Endothelial cell of umbilical vein (primary cell): ENCODE measurements around the gene MS4A15. TPM values are rescaled to one million over a fixed set of nuclear protein-coding genes. Genes with fewer than 3 reads are reported as not detected.

Experiments used
- BruUV-seq: library from RNA; stranded (reverse); fragments of 400-500 nt; replicated peaks from 2 replicates; lab custom pipeline; 2021; lab: Mats Ljungman, UMichigan
- CTCF ChIA-PET: fragments of 300-600, 350-600 bp; sonication (Branson Sonifier 250); formaldehyde crosslinking; loops from one replicate; lab custom pipeline; 2021; ENCODE audit warnings: antibody characterized with exemption, inconsistent platforms; lab: Charles Lee
- POLR2A ChIA-PET: fragments of 300-600, 350-600 bp; sonication (Branson Sonifier 250); formaldehyde crosslinking; loops from one replicate; lab custom pipeline; 2021; ENCODE audit warnings: antibody characterized with exemption, inconsistent platforms; lab: Charles Lee
- DNase-seq: peaks from one replicate; pipeline ENCODE4 v3.0.0-alpha.2; 2011; ENCODE audit warnings: low read depth, low spot score
- FAIRE-seq: peaks from 2 replicates; lab custom pipeline; 2011; peaks lifted over from hg19 to GRCh38; lab: Jason Lieb, UNC
- H2AFZ ChIP-seq: 2 replicates; pipeline ENCODE4 v1.6.0; 2012; ENCODE audit warnings: low read depth, low read length, control low read depth, inconsistent platforms
- H3K27ac ChIP-seq: 2 replicates; pipeline ENCODE4 v1.5.1; 2011; ENCODE audit warnings: low read depth, mild to moderate bottlenecking, control low read depth, low read length, moderate library complexity; ENCODE audit not compliant: insufficient read depth
- H3K27me3 ChIP-seq, 2 experiments: 2 replicates each; pipeline versions ENCODE4 v1.6.0 to v1.6.1; 2011; ENCODE audit warnings: low read length in 2 of 2, mixed read lengths in 1 of 2; ENCODE audit not compliant: control insufficient read depth in 2 of 2, insufficient read depth in 2 of 2
- H3K36me3 ChIP-seq, 2 experiments: 2 replicates in 1 of 2; 3 replicates in 1 of 2; pipeline ENCODE4 v1.5.1; 2011; ENCODE audit warnings: low read length in 2 of 2, mild to moderate bottlenecking in 1 of 2, moderate library complexity in 1 of 2; ENCODE audit not compliant: control insufficient read depth in 2 of 2, insufficient read depth in 2 of 2; ENCODE audit errors: extremely low read depth in 1 of 2
- H3K4me1 ChIP-seq: 3 replicates; pipeline ENCODE4 v1.5.1; 2011; ENCODE audit warnings: mild to moderate bottlenecking, low read length; ENCODE audit not compliant: control insufficient read depth, insufficient read depth; ENCODE audit errors: extremely low read depth
- H3K4me2 ChIP-seq: 2 replicates; pipeline ENCODE4 v1.6.1; 2011; ENCODE audit warnings: low read length, control low read depth, mixed read lengths; ENCODE audit not compliant: insufficient read depth
- H3K4me3 ChIP-seq, 3 experiments: fragments of 200-600 bp in 1 of 3; sonication (generic), shearing (Covaris generic) in 1 of 3; replicated peaks in 1 of 3; 2 replicates each; pipeline ENCODE4 v1.5.1; 2011 to 2016; ENCODE audit warnings: control low read depth in 3 of 3, low read length in 3 of 3, mild to moderate bottlenecking in 2 of 3, inconsistent platforms in 1 of 3, low read depth in 1 of 3, moderate library complexity in 1 of 3; ENCODE audit not compliant: insufficient read depth in 1 of 3
- H3K79me2 ChIP-seq: 2 replicates; pipeline ENCODE4 v1.6.0; 2012; ENCODE audit warnings: low read length, inconsistent platforms; ENCODE audit not compliant: control insufficient read depth, insufficient read depth
- H3K9ac ChIP-seq: replicated peaks from 2 replicates; pipeline ENCODE3; 2011; ENCODE audit warnings: low read length, control low read depth; ENCODE audit not compliant: insufficient read depth; ENCODE audit errors: extremely low read depth
- H3K9me1 ChIP-seq: replicated peaks from 3 replicates; pipeline ENCODE4 v1.6.0; 2011; ENCODE audit warnings: mild to moderate bottlenecking, low read length; ENCODE audit not compliant: control insufficient read depth, insufficient read depth; ENCODE audit errors: extremely low read depth
- H3K9me3 ChIP-seq: replicated peaks from 2 replicates; pipeline ENCODE4 v1.5.1; 2012; ENCODE audit warnings: low read length, inconsistent platforms; ENCODE audit not compliant: control insufficient read depth, insufficient read depth
- H4K20me1 ChIP-seq: replicated peaks from 2 replicates; pipeline ENCODE3; 2011; ENCODE audit warnings: mild to moderate bottlenecking, low read length; ENCODE audit not compliant: control insufficient read depth, insufficient read depth; ENCODE audit errors: extremely low read depth
- EZH2 ChIP-seq: IDR thresholded peaks from 2 replicates; pipeline ENCODE4 v1.6.1; 2012; ENCODE audit warnings: borderline replicate concordance, low read depth, mild to moderate bottlenecking, moderate library complexity, low read length, inconsistent platforms; ENCODE audit not compliant: severe bottlenecking
- FOS ChIP-seq: IDR thresholded peaks from 2 replicates; pipeline ENCODE4 v1.6.1; 2011; ENCODE audit warnings: mild to moderate bottlenecking, low read length, moderate library complexity, borderline replicate concordance; ENCODE audit not compliant: insufficient read depth
- GATA2 ChIP-seq: IDR thresholded peaks from 2 replicates; pipeline ENCODE4 v1.7.0; 2011; ENCODE audit warnings: low read depth, mild to moderate bottlenecking, moderate library complexity, mixed read lengths, low read length; ENCODE audit not compliant: insufficient read length, insufficient read depth
- JUN ChIP-seq: IDR thresholded peaks from 2 replicates; pipeline ENCODE4 v1.6.1; 2011; ENCODE audit warnings: borderline replicate concordance, low read depth; ENCODE audit not compliant: insufficient read length, insufficient read depth
- MYC ChIP-seq: IDR thresholded peaks from one replicate; pipeline ENCODE4 v1.6.1; 2011; ENCODE audit warnings: mild to moderate bottlenecking, low read depth, low read length
- POLR2A ChIP-seq: IDR thresholded peaks from 2 replicates; pipeline ENCODE4 v1.6.1; 2012; ENCODE audit warnings: low read depth, mild to moderate bottlenecking, control low read depth, low read length
- POLR2AphosphoS5 ChIP-seq: IDR thresholded peaks from 2 replicates; pipeline ENCODE4 v1.6.1; 2012; ENCODE audit warnings: low read depth, mild to moderate bottlenecking, control low read depth, low read length, moderate library complexity; ENCODE audit not compliant: insufficient read depth
- dilution Hi-C: fragments of 300-500 bp; cut with MboI; formaldehyde crosslinking; loops from one replicate; pipeline ENCODE4 v1.15.0; 2019; ENCODE audit warnings: low sequenced_read_pairs; ENCODE audit not compliant: extremely low pct_ligation_motif_present
- intact Hi-C: fragments of 100-400 bp; cut with micrococcal nuclease; formaldehyde crosslinking; loops from one replicate; pipeline ENCODE4 v1.10.0; 2022
- polyA plus RNA-seq, 4 experiments: library from polyadenylated mRNA; depleted of rRNA in 3 of 4; stranded (reverse) in 3 of 4; unstranded in 1 of 4; fragments of >200 nt; gene quantifications; 2 replicates each; pipeline versions ENCODE4 v1.2.1 to v1.2.3, GENCODE V29; 2011 to 2012; ENCODE audit warnings: missing spikeins in 1 of 4
- total RNA-seq: library from RNA; stranded (reverse); gene quantifications from 2 replicates; pipeline ENCODE4 v1.2.3, GENCODE V29; 2021
- TF ChIP-seq, protein P1 (sequence below): IDR thresholded peaks from 2 replicates; pipeline ENCODE4 v1.6.1; 2011; ENCODE audit not compliant: insufficient read depth, insufficient read length
- TF ChIP-seq, protein P2 (sequence below), 2 donors: IDR thresholded peaks; 1 replicate in 1 of 2; 2 replicates in 1 of 2; pipeline ENCODE4 v1.5.1; 2011; ENCODE audit warnings: low read length in 2 of 2, mild to moderate bottlenecking in 2 of 2, moderate library complexity in 2 of 2, control low read depth in 1 of 2, inconsistent platforms in 1 of 2, low read depth in 1 of 2; ENCODE audit not compliant: insufficient read depth in 1 of 2; ENCODE audit errors: extremely low read depth in 1 of 2

MS4A15 gene
- total and polyA plus RNA-seq, 2 donors (not counting 3 experiments of a cell fraction or from before 2014, with no cell fraction given): not detected

DNA sequence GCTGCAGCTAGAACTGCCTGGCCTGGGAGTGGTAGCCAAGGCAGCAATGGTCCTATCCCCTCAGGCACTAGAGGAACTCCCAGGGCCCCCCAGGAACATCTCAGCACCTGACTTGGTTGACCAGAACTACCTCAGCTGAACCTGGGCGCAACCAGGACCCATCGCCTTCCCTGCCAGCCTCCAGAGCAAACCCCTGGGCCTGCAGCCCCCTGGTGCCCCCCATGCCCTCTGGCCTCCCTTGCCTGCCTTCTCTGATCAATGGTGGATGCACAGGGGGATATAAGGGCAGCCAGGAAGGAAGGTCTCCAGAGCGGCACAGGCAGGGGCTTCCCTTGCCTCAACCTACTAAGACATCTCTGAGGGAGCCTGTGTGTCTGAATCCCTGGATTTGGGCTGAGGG, 42.0 kb downstream of the MS4A15 start:
- Histone ChIP-seq H3K9me3 (no peaks in the 10 kb centered on the region), H3K36me3 (no peaks in the 10 kb centered on the region), H3K4me1 (no peaks in the 10 kb centered on the region), H3K9ac (no peak overlapping the region), H2AFZ (no peak overlapping the region), H3K27ac (no peak overlapping the region), H3K79me2 (no peaks in the 10 kb centered on the region), H4K20me1 (no peaks in the 10 kb centered on the region), H3K4me3 (no peak overlapping the region), H3K27me3 (peaks cover 10 to 19% of the 10 kb centered on the region in 2 experiments), H3K9me1 (no peaks in the 10 kb centered on the region), H3K4me2 (no peak overlapping the region)
- DNase-seq (no peak), FAIRE-seq (no peak)
- dilution Hi-C loops (no loop called here), intact Hi-C loops (no loop called here)
- ChIA-PET CTCF (interaction anchor here (1.3 to 1.7 kb wide), 2 partner anchors 10 to 101 kb away, joined by 4 read pairs; no protein-coding TSS in a partner anchor), POLR2A (no interaction called here)
- BruUV-seq: no TSS peak
- no peak for TF ChIP-seq MYC
- TF ChIP-seq EZH2: no peak
- no peak for TF ChIP-seq JUN
- no peak for TF ChIP-seq POLR2A
- TF ChIP-seq POLR2AphosphoS5: no peak
- TF ChIP-seq FOS: no peak
- no peak for TF ChIP-seq GATA2
- TF ChIP-seq, protein P1, sequence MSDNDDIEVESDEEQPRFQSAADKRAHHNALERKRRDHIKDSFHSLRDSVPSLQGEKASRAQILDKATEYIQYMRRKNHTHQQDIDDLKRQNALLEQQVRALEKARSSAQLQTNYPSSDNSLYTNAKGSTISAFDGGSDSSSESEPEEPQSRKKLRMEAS: no peak
- TF ChIP-seq, protein P2, sequence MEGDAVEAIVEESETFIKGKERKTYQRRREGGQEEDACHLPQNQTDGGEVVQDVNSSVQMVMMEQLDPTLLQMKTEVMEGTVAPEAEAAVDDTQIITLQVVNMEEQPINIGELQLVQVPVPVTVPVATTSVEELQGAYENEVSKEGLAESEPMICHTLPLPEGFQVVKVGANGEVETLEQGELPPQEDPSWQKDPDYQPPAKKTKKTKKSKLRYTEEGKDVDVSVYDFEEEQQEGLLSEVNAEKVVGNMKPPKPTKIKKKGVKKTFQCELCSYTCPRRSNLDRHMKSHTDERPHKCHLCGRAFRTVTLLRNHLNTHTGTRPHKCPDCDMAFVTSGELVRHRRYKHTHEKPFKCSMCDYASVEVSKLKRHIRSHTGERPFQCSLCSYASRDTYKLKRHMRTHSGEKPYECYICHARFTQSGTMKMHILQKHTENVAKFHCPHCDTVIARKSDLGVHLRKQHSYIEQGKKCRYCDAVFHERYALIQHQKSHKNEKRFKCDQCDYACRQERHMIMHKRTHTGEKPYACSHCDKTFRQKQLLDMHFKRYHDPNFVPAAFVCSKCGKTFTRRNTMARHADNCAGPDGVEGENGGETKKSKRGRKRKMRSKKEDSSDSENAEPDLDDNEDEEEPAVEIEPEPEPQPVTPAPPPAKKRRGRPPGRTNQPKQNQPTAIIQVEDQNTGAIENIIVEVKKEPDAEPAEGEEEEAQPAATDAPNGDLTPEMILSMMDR (IDR thresholded peaks at IDR 0.05; ENCODE audit: extremely low read depth in 1 of 2, insufficient read depth in 1 of 2, low read depth in 1 of 2, low read length in 2 of 2): no peak
